ENCODE data around the gene MBD5.

The MBD5 gene

GRCh38 chr2:148179724-148180123 is 158.8 kb downstream of the MBD5 start:
- Histone ChIP-seq H3K27me3 (ENCODE audit: insufficient read depth, low read length) (no peaks in the 10 kb centered on the region), H3K36me3 (ENCODE audit: insufficient read depth, low read depth, low read length) (no peaks in the 10 kb centered on the region), H3K9ac (ENCODE audit: low read depth, low read length) (no peak overlapping the region), H3K27ac (ENCODE audit: low read length) (no peak overlapping the region), H3K4me3 (ENCODE audit: low read length) (no peak overlapping the region), H3K4me1 (ENCODE audit: insufficient read depth, low read length) (no peaks in the 10 kb centered on the region), H3K9me3 (ENCODE audit: insufficient read depth, low read depth, low read length) (no peaks in the 10 kb centered on the region)

DNA sequence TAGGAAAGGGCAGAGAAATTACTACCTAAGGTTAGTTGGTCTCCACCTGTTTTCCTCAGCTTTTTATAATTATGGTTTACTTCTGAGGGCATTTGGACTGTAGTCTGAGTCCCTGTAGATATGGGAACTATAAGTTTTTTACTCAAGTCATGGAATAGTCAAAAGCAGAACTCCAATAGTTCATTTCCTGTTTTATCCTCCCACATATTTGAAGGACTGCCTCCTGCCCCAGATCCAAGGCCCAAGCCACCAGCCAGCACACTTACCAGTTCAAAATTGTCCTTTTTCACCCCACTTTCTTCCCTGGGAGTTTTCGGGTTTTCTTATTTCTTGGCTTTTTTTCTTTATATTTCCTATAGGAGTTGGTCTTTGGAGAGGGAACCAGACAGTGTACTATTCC is 164.1 kb downstream of the MBD5 start:
- no peak overlapping the region for H3K4me3 ChIP-seq (ENCODE audit: low read length)
- H3K27ac ChIP-seq (ENCODE audit: low read length) = no peak overlapping the region
- no peaks in the 10 kb centered on the region for H3K9me3 ChIP-seq (ENCODE audit: insufficient read depth, low read depth, low read length)
- no peaks in the 10 kb centered on the region for H3K36me3 ChIP-seq (ENCODE audit: insufficient read depth, low read depth, low read length)
- H3K27me3 ChIP-seq (ENCODE audit: insufficient read depth, low read length) = no peaks in the 10 kb centered on the region
- H3K4me1 ChIP-seq (ENCODE audit: insufficient read depth, low read length) = no peaks in the 10 kb centered on the region
- no peak overlapping the region for H3K9ac ChIP-seq (ENCODE audit: low read depth, low read length)

DNA sequence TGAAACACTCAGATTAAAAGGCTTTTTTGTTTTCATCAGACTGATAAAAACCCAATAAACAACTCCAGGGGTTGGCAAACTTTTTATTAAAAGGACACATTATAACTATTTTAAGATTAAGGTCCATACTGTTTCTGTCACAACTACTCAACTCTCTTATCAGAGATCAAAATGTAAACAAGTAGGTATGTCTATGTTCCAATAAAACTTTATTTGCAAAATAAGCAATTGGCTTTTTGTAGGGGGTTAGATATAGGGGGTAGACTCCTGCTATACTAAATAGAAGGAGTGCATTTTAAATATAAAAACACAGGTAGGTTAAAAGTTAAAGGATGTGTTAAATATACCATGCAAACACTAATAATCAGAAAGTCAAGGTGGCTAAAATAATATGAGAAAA is 174.0 kb downstream of the MBD5 start:
- Histone ChIP-seq H3K27ac (ENCODE audit: low read length) (no peak overlapping the region), H3K4me1 (ENCODE audit: insufficient read depth, low read length) (no peaks in the 10 kb centered on the region), H3K9ac (ENCODE audit: low read depth, low read length) (no peak overlapping the region), H3K9me3 (ENCODE audit: insufficient read depth, low read depth, low read length) (no peaks in the 10 kb centered on the region), H3K27me3 (ENCODE audit: insufficient read depth, low read length) (no peaks in the 10 kb centered on the region), H3K4me3 (ENCODE audit: low read length) (no peak overlapping the region), H3K36me3 (ENCODE audit: insufficient read depth, low read depth, low read length) (no peaks in the 10 kb centered on the region)

DNA sequence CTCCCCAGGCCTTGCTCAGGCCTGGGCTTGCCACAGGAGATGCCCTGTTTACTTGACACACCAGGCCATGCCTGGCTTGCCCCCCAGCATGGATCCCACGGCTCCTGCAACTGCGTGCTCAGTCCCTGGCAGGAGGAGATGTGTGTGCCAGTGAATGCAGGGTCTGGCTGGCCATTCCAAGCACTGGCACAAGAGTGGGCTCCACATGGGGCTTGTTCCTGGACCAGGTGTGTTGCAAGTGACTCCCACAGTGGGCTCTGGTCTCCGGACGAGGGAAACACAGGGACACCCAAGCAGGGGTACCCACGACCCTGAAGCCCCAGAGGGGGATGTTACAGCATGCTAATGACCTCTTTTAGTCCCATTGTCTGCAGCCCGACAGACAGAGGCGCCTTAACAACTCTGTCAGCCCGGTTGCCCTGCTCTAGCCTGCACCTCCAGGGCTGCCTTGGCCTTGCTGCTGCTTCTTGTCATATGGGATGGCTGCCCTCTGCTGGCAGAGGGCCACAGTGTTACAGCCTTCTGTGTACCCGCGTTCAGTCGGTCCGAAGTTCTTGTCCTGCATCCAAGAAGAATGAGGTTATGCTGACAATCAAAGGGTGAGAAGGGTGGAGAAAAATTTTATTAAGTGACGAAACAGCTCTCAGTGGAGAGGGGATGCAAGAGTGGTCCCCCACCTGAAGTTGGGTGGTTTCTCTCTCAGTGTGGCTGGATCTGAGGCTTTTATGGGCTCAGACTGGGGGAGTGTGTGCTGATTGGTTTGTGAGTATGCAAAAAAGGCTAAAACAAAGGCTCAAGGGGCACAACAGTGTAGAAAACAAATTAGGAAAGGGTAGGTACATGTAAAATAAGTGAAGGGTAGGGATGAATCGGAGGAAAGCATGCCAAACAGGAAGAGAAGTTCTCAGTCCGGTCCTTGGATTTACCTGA is 180.4 kb downstream of the MBD5 start:
- Histone ChIP-seq H3K27me3 (ENCODE audit: insufficient read depth, low read length) (no peaks in the 10 kb centered on the region), H3K4me1 (ENCODE audit: insufficient read depth, low read length) (no peaks in the 10 kb centered on the region), H3K9me3 (ENCODE audit: insufficient read depth, low read depth, low read length) (peaks cover 5% of the 10 kb centered on the region; the same call in 1 of the 2 replicates), H3K4me3 (ENCODE audit: low read length) (no peak overlapping the region), H3K27ac (ENCODE audit: low read length) (no peak overlapping the region), H3K9ac (ENCODE audit: low read depth, low read length) (no peak overlapping the region), H3K36me3 (ENCODE audit: insufficient read depth, low read depth, low read length) (no peaks in the 10 kb centered on the region)

- Histone ChIP-seq H3K9ac (ENCODE audit: low read depth, low read length) (no peak overlapping the region), H3K4me1 (ENCODE audit: insufficient read depth, low read length) (no peaks in the 10 kb centered on the region), H3K36me3 (ENCODE audit: insufficient read depth, low read depth, low read length) (no peaks in the 10 kb centered on the region), H3K4me3 (ENCODE audit: low read length) (no peak overlapping the region), H3K27me3 (ENCODE audit: insufficient read depth, low read length) (no peaks in the 10 kb centered on the region), H3K27ac (ENCODE audit: low read length) (no peak overlapping the region), H3K9me3 (ENCODE audit: insufficient read depth, low read depth, low read length) (peaks cover 5% of the 10 kb centered on the region; the same call in 1 of the 2 replicates)
These were observed 181.3 kb downstream of the MBD5 start for GRCh38 chr2:148202237-148202636.

DNA sequence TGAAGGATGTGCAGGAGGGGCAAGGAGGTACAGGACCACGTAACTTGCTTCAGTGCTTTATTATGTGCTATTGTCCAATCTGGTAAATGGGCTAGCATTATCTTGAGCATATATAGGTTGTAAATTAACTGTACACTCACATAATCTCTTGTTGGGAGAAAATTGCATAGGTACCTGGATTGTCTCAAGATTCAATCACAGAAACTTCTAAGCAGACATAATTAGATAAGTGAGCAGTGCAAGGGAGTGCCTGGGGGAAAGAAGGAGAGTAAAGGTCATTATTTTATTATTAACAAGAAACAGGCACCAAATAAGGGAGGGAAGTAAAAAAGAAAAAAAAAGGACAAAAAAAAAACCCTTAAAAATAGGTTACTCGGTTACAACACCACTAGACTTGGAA is 186.2 kb downstream of the MBD5 start:
- Histone ChIP-seq H3K9me3 (ENCODE audit: insufficient read depth, low read depth, low read length) (no peaks in the 10 kb centered on the region), H3K27ac (ENCODE audit: low read length) (no peak overlapping the region), H3K4me3 (ENCODE audit: low read length) (no peak overlapping the region), H3K36me3 (ENCODE audit: insufficient read depth, low read depth, low read length) (no peaks in the 10 kb centered on the region), H3K4me1 (ENCODE audit: insufficient read depth, low read length) (no peaks in the 10 kb centered on the region), H3K27me3 (ENCODE audit: insufficient read depth, low read length) (no peaks in the 10 kb centered on the region), H3K9ac (ENCODE audit: low read depth, low read length) (no peak overlapping the region)

DNA sequence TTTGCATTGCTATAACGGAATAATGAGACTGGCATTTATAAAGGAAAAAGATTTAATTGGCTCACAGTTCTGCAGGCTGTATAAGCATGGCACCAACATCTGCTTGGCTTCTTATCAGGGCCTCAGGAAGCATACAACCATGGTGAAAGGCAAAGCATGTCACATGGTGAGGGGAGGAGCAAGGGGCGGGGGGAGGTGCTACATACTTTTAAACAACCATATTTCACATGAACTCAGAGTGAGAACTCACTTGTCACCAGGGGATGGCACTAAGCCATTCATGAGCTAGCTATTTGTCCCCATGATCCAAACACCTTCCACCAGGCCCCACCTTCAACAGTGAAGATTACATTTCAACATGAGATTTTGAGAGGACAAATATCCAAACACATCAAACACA is 188.7 kb downstream of the MBD5 start:
- no peak overlapping the region for H3K27ac ChIP-seq (ENCODE audit: low read length)
- H3K36me3 ChIP-seq (ENCODE audit: insufficient read depth, low read depth, low read length) = no peaks in the 10 kb centered on the region
- no peak overlapping the region for H3K4me3 ChIP-seq (ENCODE audit: low read length)
- no peaks in the 10 kb centered on the region for H3K9me3 ChIP-seq (ENCODE audit: insufficient read depth, low read depth, low read length)
- H3K27me3 ChIP-seq (ENCODE audit: insufficient read depth, low read length) = no peaks in the 10 kb centered on the region
- H3K4me1 ChIP-seq (ENCODE audit: insufficient read depth, low read length) = no peaks in the 10 kb centered on the region
- no peak overlapping the region for H3K9ac ChIP-seq (ENCODE audit: low read depth, low read length)

- no peaks in the 10 kb centered on the region for H3K4me1 ChIP-seq (ENCODE audit: insufficient read depth, low read length)
- no peak overlapping the region for H3K27ac ChIP-seq (ENCODE audit: low read length)
- no peaks in the 10 kb centered on the region for H3K36me3 ChIP-seq (ENCODE audit: insufficient read depth, low read depth, low read length)
- H3K9me3 ChIP-seq (ENCODE audit: insufficient read depth, low read depth, low read length) = peaks cover 7% of the 10 kb centered on the region
- no peak overlapping the region for H3K9ac ChIP-seq (ENCODE audit: low read depth, low read length)
- H3K4me3 ChIP-seq (ENCODE audit: low read length) = no peak overlapping the region
- H3K27me3 ChIP-seq (ENCODE audit: insufficient read depth, low read length) = no peaks in the 10 kb centered on the region
These were observed 197.6 kb downstream of the MBD5 start for GRCh38 chr2:148218326-148219075.

DNA sequence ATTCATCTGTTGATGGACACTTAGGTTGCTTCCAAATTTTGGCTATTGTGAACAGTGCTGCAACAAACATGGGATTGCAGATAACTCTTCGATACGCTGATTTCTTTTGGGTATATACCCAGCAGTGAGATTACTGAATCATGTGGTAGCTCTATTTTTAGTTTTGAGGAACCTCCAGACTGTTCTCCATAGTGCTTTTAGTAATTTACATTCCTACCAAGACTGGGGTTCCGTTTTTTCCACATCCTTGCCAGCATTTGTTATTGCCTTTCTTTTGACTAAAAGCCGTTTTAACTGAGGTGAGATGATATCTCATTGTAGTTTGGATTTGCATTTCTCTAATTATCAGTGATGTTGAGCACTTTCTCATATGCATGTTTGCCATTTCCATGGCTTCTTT is 200.3 kb downstream of the MBD5 start:
- H3K27ac ChIP-seq (ENCODE audit: low read length) = no peak overlapping the region
- H3K4me1 ChIP-seq (ENCODE audit: insufficient read depth, low read length) = no peaks in the 10 kb centered on the region
- no peaks in the 10 kb centered on the region for H3K36me3 ChIP-seq (ENCODE audit: insufficient read depth, low read depth, low read length)
- H3K9me3 ChIP-seq (ENCODE audit: insufficient read depth, low read depth, low read length) = peaks cover 7% of the 10 kb centered on the region
- no peak overlapping the region for H3K9ac ChIP-seq (ENCODE audit: low read depth, low read length)
- no peak overlapping the region for H3K4me3 ChIP-seq (ENCODE audit: low read length)
- no peaks in the 10 kb centered on the region for H3K27me3 ChIP-seq (ENCODE audit: insufficient read depth, low read length)

GRCh38 chr2:148221926-148222325 is 201.0 kb downstream of the MBD5 start:
- Histone ChIP-seq H3K27ac (ENCODE audit: low read length) (no peak overlapping the region), H3K4me1 (ENCODE audit: insufficient read depth, low read length) (no peaks in the 10 kb centered on the region), H3K9ac (ENCODE audit: low read depth, low read length) (no peak overlapping the region), H3K4me3 (ENCODE audit: low read length) (no peak overlapping the region), H3K36me3 (ENCODE audit: insufficient read depth, low read depth, low read length) (no peaks in the 10 kb centered on the region), H3K27me3 (ENCODE audit: insufficient read depth, low read length) (no peaks in the 10 kb centered on the region), H3K9me3 (ENCODE audit: insufficient read depth, low read depth, low read length) (peaks cover 7% of the 10 kb centered on the region)

DNA sequence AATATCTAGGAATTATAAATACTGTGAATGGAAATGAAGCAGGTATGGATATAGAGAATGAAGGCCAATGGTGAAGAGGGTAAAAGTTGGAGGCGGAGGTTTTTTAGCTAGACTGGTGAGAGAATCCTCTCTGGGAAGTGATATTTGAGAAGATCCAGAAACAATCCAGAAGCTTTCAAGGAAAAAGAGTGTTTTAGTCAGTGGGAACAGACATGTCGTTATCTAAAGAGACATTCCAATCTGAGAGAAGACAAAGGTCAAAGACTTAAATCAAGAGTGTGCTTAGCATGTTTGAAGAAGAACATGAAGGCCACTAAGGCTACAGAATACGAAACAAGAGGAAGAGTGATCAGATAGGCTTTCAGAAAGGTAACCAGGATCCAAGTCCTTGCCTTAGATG is 211.0 kb downstream of the MBD5 start:
- H3K27ac ChIP-seq (ENCODE audit: low read length) = no peak overlapping the region
- peaks cover 4% of the 10 kb centered on the region; the same call in 1 of the 2 replicates for H3K9me3 ChIP-seq (ENCODE audit: insufficient read depth, low read depth, low read length)
- H3K36me3 ChIP-seq (ENCODE audit: insufficient read depth, low read depth, low read length) = no peaks in the 10 kb centered on the region; the same call in 1 of the 2 replicates
- no peak overlapping the region for H3K4me3 ChIP-seq (ENCODE audit: low read length)
- H3K9ac ChIP-seq (ENCODE audit: low read depth, low read length) = no peak overlapping the region
- no peaks in the 10 kb centered on the region for H3K27me3 ChIP-seq (ENCODE audit: insufficient read depth, low read length)
- no peaks in the 10 kb centered on the region for H3K4me1 ChIP-seq (ENCODE audit: insufficient read depth, low read length)

GRCh38 chr2:148234143-148234542 is 213.3 kb downstream of the MBD5 start:
- no peak overlapping the region for H3K27ac ChIP-seq (ENCODE audit: low read length)
- H3K27me3 ChIP-seq (ENCODE audit: insufficient read depth, low read length) = no peaks in the 10 kb centered on the region
- no peaks in the 10 kb centered on the region for H3K4me1 ChIP-seq (ENCODE audit: insufficient read depth, low read length)
- no peak overlapping the region for H3K9ac ChIP-seq (ENCODE audit: low read depth, low read length)
- H3K4me3 ChIP-seq (ENCODE audit: low read length) = no peak overlapping the region
- H3K9me3 ChIP-seq (ENCODE audit: insufficient read depth, low read depth, low read length) = peaks cover 7% of the 10 kb centered on the region; the same call in 1 of the 2 replicates
- H3K36me3 ChIP-seq (ENCODE audit: insufficient read depth, low read depth, low read length) = no peaks in the 10 kb centered on the region; the same call in 1 of the 2 replicates

Measured in iPS-20b (cell line).